Fibroblast of lung (primary cell): ENCODE measurements around the gene NCKAP5. TPM values are rescaled to one million over a fixed set of nuclear protein-coding genes. Genes with fewer than 3 reads are reported as not detected.

ENCODE experiments used
- DNase-seq, 2 donors: peaks; one replicate each; pipeline versions ENCODE4 v3.0.0 to v3.0.0-alpha.2; 2010; ENCODE audit warnings: low read depth in 2 of 2
- H2AFZ ChIP-seq: 2 replicates; pipeline ENCODE4 v1.5.1; 2012; ENCODE audit warnings: low read length, control low read depth, inconsistent platforms
- H3K27ac ChIP-seq: 2 replicates; pipeline ENCODE4 v1.5.1; 2011; ENCODE audit warnings: low read length, control low read depth; ENCODE audit not compliant: insufficient read depth
- H3K27me3 ChIP-seq: 2 replicates; pipeline ENCODE4 v1.5.1; 2011; ENCODE audit warnings: mild to moderate bottlenecking, low read length; ENCODE audit not compliant: control insufficient read depth, insufficient read depth
- H3K36me3 ChIP-seq: 2 replicates; pipeline ENCODE4 v1.5.1; 2011; ENCODE audit warnings: low read length; ENCODE audit not compliant: control insufficient read depth, insufficient read depth
- H3K4me1 ChIP-seq: 2 replicates; pipeline ENCODE4 v1.5.1; 2011; ENCODE audit warnings: low read length; ENCODE audit not compliant: control insufficient read depth, insufficient read depth; ENCODE audit errors: extremely low read depth
- H3K4me2 ChIP-seq: 2 replicates; pipeline ENCODE4 v1.5.1; 2011; ENCODE audit warnings: low read length, control low read depth; ENCODE audit not compliant: insufficient read depth; ENCODE audit errors: extremely low read depth
- H3K4me3 ChIP-seq, 4 experiments: fragments of 200-600 bp in 1 of 4; sonication (generic) in 1 of 4; replicated peaks in 1 of 4; 2 replicates each; pipeline ENCODE4 v1.5.1; 2011 to 2016; ENCODE audit warnings: low read length in 4 of 4, low read depth in 3 of 4, mild to moderate bottlenecking in 3 of 4, control low read depth in 2 of 4, inconsistent platforms in 1 of 4, mixed read lengths in 1 of 4; ENCODE audit not compliant: insufficient read depth in 1 of 4; ENCODE audit errors: control extremely low read depth in 1 of 4
- H3K79me2 ChIP-seq: 2 replicates; pipeline ENCODE4 v1.5.1; 2012; ENCODE audit warnings: mild to moderate bottlenecking, low read length, inconsistent platforms; ENCODE audit not compliant: control insufficient read depth, insufficient read depth
- H3K9ac ChIP-seq: 2 replicates; pipeline ENCODE4 v1.5.1; 2011; ENCODE audit warnings: mild to moderate bottlenecking, low read length, control low read depth; ENCODE audit not compliant: insufficient read depth
- H3K9me3 ChIP-seq: 2 replicates; pipeline ENCODE4 v1.5.1; 2012; ENCODE audit warnings: low read depth, low read length; ENCODE audit not compliant: control insufficient read depth, insufficient read depth
- H4K20me1 ChIP-seq: 2 replicates; pipeline ENCODE4 v1.5.1; 2011; ENCODE audit warnings: low read length; ENCODE audit not compliant: control insufficient read depth, insufficient read depth; ENCODE audit errors: extremely low read depth
- EZH2 ChIP-seq: IDR thresholded peaks from 2 replicates; pipeline ENCODE4 v1.5.1; 2012; ENCODE audit warnings: low read length, control low read depth, mild to moderate bottlenecking; ENCODE audit errors: missing control alignments
- polyA plus RNA-seq, 2 donors: library from polyadenylated mRNA; depleted of rRNA in 1 of 2; stranded (reverse) in 1 of 2; unstranded in 1 of 2; fragments of >200 nt; gene quantifications; 2 replicates each; pipeline ENCODE4 v1.2.1, GENCODE V29; 2011 to 2012; ENCODE audit warnings: missing spikeins in 1 of 2
- total RNA-seq: library from RNA; depleted of rRNA; stranded (reverse); fragments of >200 nt; gene quantifications from 2 replicates; pipeline ENCODE4 v1.2.1, GENCODE V29; 2014
- TF ChIP-seq, protein P1 (sequence below), 2 donors: IDR thresholded peaks in 1 of 2; conservative IDR thresholded peaks in 1 of 2; 1 replicate in 1 of 2; 2 replicates in 1 of 2; pipeline ENCODE4 v1.5.1; 2011 to 2012; ENCODE audit warnings: low read length in 2 of 2, control low read depth in 1 of 2, inconsistent platforms in 1 of 2, low read depth in 1 of 2, mild to moderate bottlenecking in 1 of 2

NCKAP5 gene
- total and polyA plus RNA-seq, 2 donors (not counting 1 experiment from before 2014, with no cell fraction given), result 2.6 to 6.2 TPM

DNA sequence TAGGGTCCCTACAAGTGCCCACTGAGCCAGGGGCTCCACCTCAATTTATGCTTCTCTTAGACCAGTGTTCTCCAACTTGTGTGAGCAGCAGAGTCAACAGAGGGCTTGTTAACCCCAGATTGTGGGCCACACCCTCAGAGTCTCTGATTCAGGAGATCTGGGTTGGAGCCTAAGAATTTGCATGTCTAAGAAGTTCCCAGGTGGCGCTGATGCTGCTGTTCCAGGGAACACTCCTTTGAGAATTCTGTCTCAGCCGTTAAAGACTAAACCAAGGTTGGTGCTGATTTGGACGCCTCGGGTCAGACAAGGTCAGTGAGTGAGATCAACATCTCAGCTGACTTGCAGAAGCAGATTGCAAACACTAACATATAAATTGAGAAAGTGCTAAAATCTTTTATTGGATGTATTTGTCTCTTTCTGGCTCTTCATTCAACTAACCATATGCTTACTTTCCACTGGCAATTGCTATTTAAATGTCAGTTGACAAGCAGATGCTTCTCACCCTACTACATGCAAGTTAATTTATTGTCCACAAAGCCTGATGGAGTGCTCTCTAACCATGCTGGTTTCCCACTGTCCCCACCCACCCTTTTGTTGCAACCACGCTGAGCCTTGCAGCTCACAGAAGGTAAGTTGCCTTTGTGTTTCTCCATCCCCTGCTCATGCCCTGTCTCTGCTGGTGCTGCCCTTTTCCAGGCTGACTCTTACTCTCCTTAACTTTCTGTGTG is 929.8 kb downstream of the NCKAP5 start:
- H4K20me1 ChIP-seq, result no peaks in the 10 kb centered on the region
- no peak overlapping the region for H3K4me2 ChIP-seq
- H3K36me3 ChIP-seq, result no peaks in the 10 kb centered on the region
- no peak overlapping the region for H3K27ac ChIP-seq
- H3K9me3 ChIP-seq, result no peaks in the 10 kb centered on the region
- no peak overlapping the region for H3K9ac ChIP-seq
- H3K4me1 ChIP-seq, result no peaks in the 10 kb centered on the region
- H3K79me2 ChIP-seq, result no peaks in the 10 kb centered on the region
- no peak overlapping the region for H2AFZ ChIP-seq
- TF ChIP-seq, protein P1, sequence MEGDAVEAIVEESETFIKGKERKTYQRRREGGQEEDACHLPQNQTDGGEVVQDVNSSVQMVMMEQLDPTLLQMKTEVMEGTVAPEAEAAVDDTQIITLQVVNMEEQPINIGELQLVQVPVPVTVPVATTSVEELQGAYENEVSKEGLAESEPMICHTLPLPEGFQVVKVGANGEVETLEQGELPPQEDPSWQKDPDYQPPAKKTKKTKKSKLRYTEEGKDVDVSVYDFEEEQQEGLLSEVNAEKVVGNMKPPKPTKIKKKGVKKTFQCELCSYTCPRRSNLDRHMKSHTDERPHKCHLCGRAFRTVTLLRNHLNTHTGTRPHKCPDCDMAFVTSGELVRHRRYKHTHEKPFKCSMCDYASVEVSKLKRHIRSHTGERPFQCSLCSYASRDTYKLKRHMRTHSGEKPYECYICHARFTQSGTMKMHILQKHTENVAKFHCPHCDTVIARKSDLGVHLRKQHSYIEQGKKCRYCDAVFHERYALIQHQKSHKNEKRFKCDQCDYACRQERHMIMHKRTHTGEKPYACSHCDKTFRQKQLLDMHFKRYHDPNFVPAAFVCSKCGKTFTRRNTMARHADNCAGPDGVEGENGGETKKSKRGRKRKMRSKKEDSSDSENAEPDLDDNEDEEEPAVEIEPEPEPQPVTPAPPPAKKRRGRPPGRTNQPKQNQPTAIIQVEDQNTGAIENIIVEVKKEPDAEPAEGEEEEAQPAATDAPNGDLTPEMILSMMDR (conservative IDR thresholded peaks at IDR 0.05 in 1 of 2, IDR thresholded peaks at IDR 0.05 in 1 of 2; ENCODE audit: low read depth in 1 of 2, low read length in 2 of 2), result no peak
- no peak for TF ChIP-seq EZH2
- DNase-seq, result no peak
- no peaks in the 10 kb centered on the region for H3K27me3 ChIP-seq
- no peak overlapping the region for H3K4me3 ChIP-seq

DNA sequence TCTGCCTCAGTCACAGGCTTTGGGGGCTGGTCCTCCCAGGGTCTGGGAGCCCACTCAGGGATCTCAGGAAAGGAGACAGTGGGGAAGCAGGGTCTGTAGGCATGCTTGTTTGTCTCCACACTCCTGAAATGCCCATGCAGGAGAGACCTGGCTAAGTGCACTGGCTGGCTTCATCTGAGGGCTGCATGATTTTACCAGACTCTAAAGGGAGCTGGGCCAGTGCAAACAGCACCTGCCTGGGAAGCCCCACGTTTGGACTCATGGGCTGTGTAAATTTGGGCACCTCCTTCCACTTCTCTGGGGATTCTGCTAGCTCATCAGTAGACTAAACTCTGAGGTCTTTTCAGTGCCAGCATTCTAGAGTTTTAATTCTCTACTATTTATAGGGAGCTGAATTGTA is 931.9 kb downstream of the NCKAP5 start:
- H3K79me2 ChIP-seq, result no peaks in the 10 kb centered on the region
- DNase-seq, result no peak
- TF ChIP-seq EZH2, result no peak
- TF ChIP-seq, protein P1 (conservative IDR thresholded peaks at IDR 0.05 in 1 of 2, IDR thresholded peaks at IDR 0.05 in 1 of 2; ENCODE audit: low read depth in 1 of 2, low read length in 2 of 2), result no peak
- no peak overlapping the region for H3K27ac ChIP-seq
- H4K20me1 ChIP-seq, result no peaks in the 10 kb centered on the region
- no peaks in the 10 kb centered on the region for H3K4me1 ChIP-seq
- no peaks in the 10 kb centered on the region for H3K36me3 ChIP-seq
- H3K9me3 ChIP-seq, result no peaks in the 10 kb centered on the region
- H2AFZ ChIP-seq, result no peak overlapping the region
- H3K4me3 ChIP-seq, result no peak overlapping the region
- no peak overlapping the region for H3K4me2 ChIP-seq
- H3K27me3 ChIP-seq, result no peaks in the 10 kb centered on the region
- no peak overlapping the region for H3K9ac ChIP-seq

DNA sequence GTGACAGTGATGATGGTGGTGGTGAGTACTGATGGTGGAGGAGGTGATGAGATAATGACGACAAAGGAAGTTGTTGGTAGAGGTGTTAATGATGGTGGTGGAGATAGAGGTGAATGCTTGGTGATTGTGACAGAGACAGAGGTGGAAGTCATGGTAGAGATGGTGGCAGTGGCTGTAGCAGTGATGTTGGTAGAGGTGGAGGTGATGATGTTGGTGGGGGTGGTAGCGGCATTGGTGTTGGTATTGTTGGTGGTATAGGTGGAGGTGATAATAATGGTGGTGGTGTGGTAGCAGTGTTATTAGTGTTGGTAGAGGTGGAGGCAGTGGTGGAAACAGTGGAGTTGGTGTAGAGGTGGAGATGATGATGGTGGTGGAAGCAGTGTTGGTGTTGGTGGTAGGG is 934.6 kb downstream of the NCKAP5 start:
- H3K79me2 ChIP-seq, result no peaks in the 10 kb centered on the region
- H3K27ac ChIP-seq, result no peak overlapping the region
- H4K20me1 ChIP-seq, result no peaks in the 10 kb centered on the region
- no peak for DNase-seq
- no peak overlapping the region for H3K9ac ChIP-seq
- TF ChIP-seq, protein P1 (conservative IDR thresholded peaks at IDR 0.05 in 1 of 2, IDR thresholded peaks at IDR 0.05 in 1 of 2; ENCODE audit: low read depth in 1 of 2, low read length in 2 of 2), result no peak
- no peak for TF ChIP-seq EZH2
- no peaks in the 10 kb centered on the region for H3K36me3 ChIP-seq
- H3K27me3 ChIP-seq, result no peaks in the 10 kb centered on the region
- no peaks in the 10 kb centered on the region for H3K9me3 ChIP-seq
- H3K4me3 ChIP-seq, result no peak overlapping the region
- no peak overlapping the region for H2AFZ ChIP-seq
- no peaks in the 10 kb centered on the region for H3K4me1 ChIP-seq
- no peak overlapping the region for H3K4me2 ChIP-seq
